ENCODE measurements around the gene PRR7.

PRR7 gene

GRCh38 chr5:177502886-177503285, 56.3 kb downstream of the PRR7 start:
- no peak for DNase-seq

- DNase-seq: no peak
Measured at GRCh38 chr5:177503351-177504085, 56.9 kb downstream of the PRR7 start.

- no peak for DNase-seq
Measured at GRCh38 chr5:177504086-177505056, 57.8 kb downstream of the PRR7 start.

GRCh38 chr5:177505075-177505474, 58.5 kb downstream of the PRR7 start:
- no peak for DNase-seq

Measured in NCI-H510A (cell line).